WTC11 (cell line): ENCODE measurements around the gene AMDHD2. TPM values are rescaled to one million over a fixed set of nuclear protein-coding genes. Genes with fewer than 3 reads are reported as not detected.
A peak's percentile ranks its signal among the peaks of the same experiment; 100 is the strongest.

Experiments used
- ATAC-seq: fragments of 200-7000 bp; cut with Tn5 transposase; 2 replicates; pipeline ENCODE4 v1.10.0; 2021; ENCODE audit warnings: mild to moderate bottlenecking, moderate library complexity
- CTCF ChIA-PET: fragments of 300-600 bp; sonication (Branson Sonifier 250); formaldehyde crosslinking; loops from one replicate; lab custom pipeline; 2021; ENCODE audit warnings: antibody characterized with exemption; lab: Charles Lee
- POLR2A ChIA-PET: fragments of 350-600 bp; sonication (Branson Sonifier 250); formaldehyde crosslinking; loops from one replicate; lab custom pipeline; 2021; ENCODE audit warnings: antibody characterized with exemption; lab: Charles Lee
- DNase-seq: peaks from one replicate; pipeline ENCODE4 v3.0.0; 2021; ENCODE audit warnings: low spot score
- H3K27ac Mint-ChIP-seq: 2 replicates; pipeline ENCODE4 v1.8.0; 2021; ENCODE audit warnings: mixed read lengths
- H3K27me3 Mint-ChIP-seq: 2 replicates; pipeline ENCODE4 v1.8.0; 2021; ENCODE audit warnings: low read depth, mild to moderate bottlenecking, moderate library complexity, mixed read lengths
- H3K36me3 Mint-ChIP-seq: 2 replicates; pipeline ENCODE4 v1.8.0; 2021; ENCODE audit warnings: mixed read lengths
- H3K4me1 Mint-ChIP-seq: 2 replicates; pipeline ENCODE4 v1.8.0; 2022; ENCODE audit warnings: mixed read lengths
- H3K4me3 Mint-ChIP-seq: 2 replicates; pipeline ENCODE4 v1.8.0; 2021; ENCODE audit warnings: mild to moderate bottlenecking, moderate library complexity, mixed read lengths
- H3K9me3 Mint-ChIP-seq: 2 replicates; pipeline ENCODE4 v1.8.0; 2021; ENCODE audit warnings: mixed read lengths
- ATF1 ChIP-seq: sonication (generic); formaldehyde crosslinking; IDR thresholded peaks from 2 replicates; pipeline ENCODE4 v1.8.1; 2023; ENCODE audit warnings: mild to moderate bottlenecking, moderate library complexity, missing genetic modification reagents
- CBFB ChIP-seq: sonication (generic); formaldehyde crosslinking; IDR thresholded peaks from 2 replicates; pipeline ENCODE4 v1.8.1; 2022; ENCODE audit warnings: mild to moderate bottlenecking, low read depth, missing genetic modification reagents
- E2F1 ChIP-seq: sonication (generic); formaldehyde crosslinking; IDR thresholded peaks from 2 replicates; pipeline ENCODE4 v1.8.0; 2022; ENCODE audit warnings: mild to moderate bottlenecking, missing genetic modification reagents
- FOXK1 ChIP-seq: sonication (generic); formaldehyde crosslinking; IDR thresholded peaks from 2 replicates; pipeline ENCODE4 v1.8.0; 2022; ENCODE audit warnings: mild to moderate bottlenecking, moderate library complexity, missing genetic modification reagents
- FOXP1 ChIP-seq: sonication (generic); formaldehyde crosslinking; IDR thresholded peaks from 2 replicates; pipeline ENCODE4 v1.8.0; 2022; ENCODE audit warnings: missing genetic modification reagents, mild to moderate bottlenecking, moderate library complexity, borderline replicate concordance
- SP1 ChIP-seq: sonication (generic); formaldehyde crosslinking; conservative IDR thresholded peaks from 2 replicates; pipeline ENCODE4 v1.8.1; 2022; ENCODE audit warnings: missing genetic modification reagents
- TEAD1 ChIP-seq: sonication (generic); formaldehyde crosslinking; IDR thresholded peaks from 2 replicates; pipeline ENCODE4 v1.8.0; 2022; ENCODE audit warnings: mild to moderate bottlenecking, missing genetic modification reagents
- ZBTB43 ChIP-seq: sonication (generic); formaldehyde crosslinking; IDR thresholded peaks from 2 replicates; pipeline ENCODE4 v1.8.1; 2023; ENCODE audit warnings: mild to moderate bottlenecking, missing genetic modification reagents
- ZMAT4 ChIP-seq: fragments of 250-450 bp; sonication (Bioruptor Pico); IDR thresholded peaks from 2 replicates; pipeline ENCODE4 v1.9.0; 2021; ENCODE audit warnings: mild to moderate bottlenecking
- ZNF138 ChIP-seq: sonication (generic); formaldehyde crosslinking; conservative IDR thresholded peaks from 2 replicates; pipeline ENCODE4 v1.8.1; 2022; ENCODE audit warnings: mild to moderate bottlenecking, moderate library complexity, missing genetic modification reagents
- ZNF263 ChIP-seq: sonication (generic); formaldehyde crosslinking; IDR thresholded peaks from 2 replicates; pipeline ENCODE4 v1.8.1; 2022; ENCODE audit warnings: low read depth, mild to moderate bottlenecking, moderate library complexity, missing genetic modification reagents
- ZNF396 ChIP-seq: fragments of 250-450 bp; sonication (Bioruptor Pico); IDR thresholded peaks from 2 replicates; pipeline ENCODE4 v1.8.0; 2021; ENCODE audit warnings: mild to moderate bottlenecking, moderate library complexity, borderline replicate concordance
- ZNF425 ChIP-seq: fragments of 250-450 bp; sonication (Bioruptor Pico); conservative IDR thresholded peaks from 2 replicates; pipeline ENCODE4 v1.9.0; 2021; ENCODE audit warnings: mild to moderate bottlenecking
- total RNA-seq: library from RNA; stranded (reverse); gene quantifications from 3 replicates; pipeline ENCODE4 v1.2.3, GENCODE V29; 2021
- TF ChIP-seq, protein P1 (sequence below): sonication (generic); formaldehyde crosslinking; IDR thresholded peaks from 2 replicates; pipeline ENCODE4 v1.8.1; 2022; ENCODE audit warnings: mild to moderate bottlenecking, missing genetic modification reagents, moderate library complexity, borderline replicate concordance
- TF ChIP-seq, protein P2 (sequence below): sonication (generic); formaldehyde crosslinking; conservative IDR thresholded peaks from 2 replicates; pipeline ENCODE4 v1.8.1; 2023; ENCODE audit warnings: mild to moderate bottlenecking, low read depth, missing genetic modification reagents, moderate library complexity
- TF ChIP-seq, protein P3 (sequence below): sonication (generic); formaldehyde crosslinking; IDR thresholded peaks from 2 replicates; pipeline ENCODE4 v1.8.1; 2023; ENCODE audit warnings: mild to moderate bottlenecking, missing genetic modification reagents, moderate library complexity

AMDHD2 gene
- total RNA-seq, 1 experiment from 2014 or later: 70.9 TPM

DNA sequence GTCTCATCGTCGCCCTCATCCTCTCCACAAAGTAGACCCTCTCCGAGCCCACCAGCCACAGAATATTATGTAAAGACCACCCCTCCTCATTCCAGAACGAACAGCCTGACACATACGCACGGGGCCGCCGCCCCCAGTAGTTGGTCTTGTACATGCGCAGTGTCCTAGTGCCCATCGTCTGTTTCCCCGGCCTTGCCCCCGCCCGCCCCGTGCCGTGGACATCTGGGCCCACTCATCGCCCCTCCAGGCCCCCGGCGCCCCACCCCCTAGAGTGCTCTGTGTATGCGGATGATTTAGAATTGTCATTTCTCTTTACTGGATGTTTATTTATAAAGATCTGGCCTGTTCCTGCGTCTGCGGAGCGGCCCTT lies 475 bp upstream of the AMDHD2 start (continued):
- TF ChIP-seq, protein P1, sequence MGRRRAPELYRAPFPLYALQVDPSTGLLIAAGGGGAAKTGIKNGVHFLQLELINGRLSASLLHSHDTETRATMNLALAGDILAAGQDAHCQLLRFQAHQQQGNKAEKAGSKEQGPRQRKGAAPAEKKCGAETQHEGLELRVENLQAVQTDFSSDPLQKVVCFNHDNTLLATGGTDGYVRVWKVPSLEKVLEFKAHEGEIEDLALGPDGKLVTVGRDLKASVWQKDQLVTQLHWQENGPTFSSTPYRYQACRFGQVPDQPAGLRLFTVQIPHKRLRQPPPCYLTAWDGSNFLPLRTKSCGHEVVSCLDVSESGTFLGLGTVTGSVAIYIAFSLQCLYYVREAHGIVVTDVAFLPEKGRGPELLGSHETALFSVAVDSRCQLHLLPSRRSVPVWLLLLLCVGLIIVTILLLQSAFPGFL (CRISPR knock-in tag): no peak
- TF ChIP-seq FOXP1: no peak
- TF ChIP-seq FOXK1 (CRISPR knock-in tag): no peak
- no peak for TF ChIP-seq TEAD1 (CRISPR knock-in tag)

GRCh38 chr16:2520784-2521531 lies 787 bp downstream of the AMDHD2 start:
- Mint-ChIP-seq H3K36me3 (peaks cover 8% of the 10 kb centered on the region), H3K4me1 (peaks cover 19% of the 10 kb centered on the region), H3K27ac (peak overlapping the region; percentile 70), H3K27me3 (no peaks in the 10 kb centered on the region), H3K9me3 (no peaks in the 10 kb centered on the region), H3K4me3 (peak overlapping the region; percentile 75)
- ChIA-PET POLR2A (interaction anchor here (0.6 to 3.7 kb wide), 6 partner anchors 11 to 366 kb away, joined by 3 to 17 read pairs (median 4); partner anchors contain the start of genes CEMP1, PDPK1, TEDC2 and TRAF7), CTCF (interaction anchor here (0.7 to 2.1 kb wide), 6 partner anchors 10 to 326 kb away, joined by 3 to 13 read pairs (median 5); partner anchors contain the start of gene CEMP1)
- ATAC-seq (peak; percentile 55), DNase-seq (no peak)
- no peak for TF ChIP-seq SP1 (CRISPR knock-in tag)
- no peak for TF ChIP-seq CBFB
- TF ChIP-seq ATF1 (CRISPR knock-in tag): no peak
- no peak for TF ChIP-seq E2F1 (CRISPR knock-in tag)

GRCh38 chr16:2523801-2524231 lies 3.6 kb downstream of the AMDHD2 start:
- POLR2A ChIA-PET: no interaction called here
- no peaks in the 10 kb centered on the region for H3K9me3 Mint-ChIP-seq
- TF ChIP-seq ZNF396 (CRISPR knock-in tag) (no peak), FOXK1 (CRISPR knock-in tag) (no peak), ZNF425 (CRISPR knock-in tag) (no peak), ZNF263 (no peak), ZBTB43 (no peak), E2F1 (CRISPR knock-in tag) (no peak), ZMAT4 (no peak), ZNF138 (CRISPR knock-in tag) (no peak)
- TF ChIP-seq, protein P2, sequence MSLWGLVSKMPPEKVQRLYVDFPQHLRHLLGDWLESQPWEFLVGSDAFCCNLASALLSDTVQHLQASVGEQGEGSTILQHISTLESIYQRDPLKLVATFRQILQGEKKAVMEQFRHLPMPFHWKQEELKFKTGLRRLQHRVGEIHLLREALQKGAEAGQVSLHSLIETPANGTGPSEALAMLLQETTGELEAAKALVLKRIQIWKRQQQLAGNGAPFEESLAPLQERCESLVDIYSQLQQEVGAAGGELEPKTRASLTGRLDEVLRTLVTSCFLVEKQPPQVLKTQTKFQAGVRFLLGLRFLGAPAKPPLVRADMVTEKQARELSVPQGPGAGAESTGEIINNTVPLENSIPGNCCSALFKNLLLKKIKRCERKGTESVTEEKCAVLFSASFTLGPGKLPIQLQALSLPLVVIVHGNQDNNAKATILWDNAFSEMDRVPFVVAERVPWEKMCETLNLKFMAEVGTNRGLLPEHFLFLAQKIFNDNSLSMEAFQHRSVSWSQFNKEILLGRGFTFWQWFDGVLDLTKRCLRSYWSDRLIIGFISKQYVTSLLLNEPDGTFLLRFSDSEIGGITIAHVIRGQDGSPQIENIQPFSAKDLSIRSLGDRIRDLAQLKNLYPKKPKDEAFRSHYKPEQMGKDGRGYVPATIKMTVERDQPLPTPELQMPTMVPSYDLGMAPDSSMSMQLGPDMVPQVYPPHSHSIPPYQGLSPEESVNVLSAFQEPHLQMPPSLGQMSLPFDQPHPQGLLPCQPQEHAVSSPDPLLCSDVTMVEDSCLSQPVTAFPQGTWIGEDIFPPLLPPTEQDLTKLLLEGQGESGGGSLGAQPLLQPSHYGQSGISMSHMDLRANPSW (CRISPR knock-in tag): no peak
- TF ChIP-seq, protein P3, sequence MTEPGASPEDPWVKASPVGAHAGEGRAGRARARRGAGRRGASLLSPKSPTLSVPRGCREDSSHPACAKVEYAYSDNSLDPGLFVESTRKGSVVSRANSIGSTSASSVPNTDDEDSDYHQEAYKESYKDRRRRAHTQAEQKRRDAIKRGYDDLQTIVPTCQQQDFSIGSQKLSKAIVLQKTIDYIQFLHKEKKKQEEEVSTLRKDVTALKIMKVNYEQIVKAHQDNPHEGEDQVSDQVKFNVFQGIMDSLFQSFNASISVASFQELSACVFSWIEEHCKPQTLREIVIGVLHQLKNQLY (CRISPR knock-in tag): no peak
- no peaks in the 10 kb centered on the region for H3K27me3 Mint-ChIP-seq
- peaks cover 8% of the 10 kb centered on the region for H3K36me3 Mint-ChIP-seq
- H3K4me1 Mint-ChIP-seq: peaks cover 13% of the 10 kb centered on the region
- no peak overlapping the region for H3K27ac Mint-ChIP-seq
- CTCF ChIA-PET: interaction anchor here (0.6 to 1.3 kb wide), 5 partner anchors 9 to 73 kb away, joined by 3 to 5 read pairs (median 4); partner anchors contain the start of gene ATP6V0C
- ATAC-seq: no peak
- no peak overlapping the region for H3K4me3 Mint-ChIP-seq
- no peak for DNase-seq
